Gastroesophageal sphincter (tissue), 4 donors: ENCODE data around the gene GNAQ. TPM values are rescaled to one million over a fixed set of nuclear protein-coding genes. Genes with fewer than 3 reads are reported as not detected.

ENCODE experiments used
- ATAC-seq: fragments of 150-250 bp; one replicate; pipeline ENCODE4 v1.9.1; 2016; ENCODE audit warnings: mild to moderate bottlenecking, moderate library complexity
- H3K27ac ChIP-seq, 4 donors: fragments of 200-600 bp; sonication (generic) in 3 of 4; 1 replicate in 3 of 4; 2 replicates in 1 of 4; pipeline ENCODE4 v1.5.1; 2016 to 2019
- H3K27me3 ChIP-seq: fragments of 200-600 bp; sonication (generic); one replicate; pipeline ENCODE4 v1.5.1; 2019
- H3K36me3 ChIP-seq, 2 donors: fragments of 200-600 bp; sonication (generic); one replicate each; pipeline ENCODE4 v1.5.1; 2019; ENCODE audit warnings: control low read depth in 1 of 2
- H3K4me1 ChIP-seq, 3 donors: fragments of 200-600 bp; sonication (generic); 1 replicate in 2 of 3; 2 replicates in 1 of 3; pipeline ENCODE4 v1.5.1; 2016 to 2019; ENCODE audit warnings: control low read depth in 2 of 3
- H3K4me3 ChIP-seq, 2 donors: fragments of 200-600 bp; sonication (generic); one replicate each; pipeline ENCODE4 v1.5.1; 2019; ENCODE audit warnings: mild to moderate bottlenecking in 1 of 2, moderate library complexity in 1 of 2
- H3K9me3 ChIP-seq, 3 donors: fragments of 200-600 bp; sonication (generic); one replicate each; pipeline ENCODE4 v1.5.1; 2017 to 2019; ENCODE audit warnings: control low read depth in 2 of 3
- EP300 ChIP-seq: sonication (generic); formaldehyde crosslinking; IDR thresholded peaks from one replicate; pipeline ENCODE4 v1.6.1; 2017; ENCODE audit warnings: antibody characterized with exemption, mild to moderate bottlenecking
- POLR2A ChIP-seq, 2 donors: fragments of 450-650 bp; IDR thresholded peaks; one replicate each; pipeline ENCODE4 v1.6.1; 2017; ENCODE audit warnings: antibody characterized with exemption in 2 of 2, mild to moderate bottlenecking in 2 of 2, moderate library complexity in 1 of 2
- POLR2AphosphoS5 ChIP-seq: sonication (generic); formaldehyde crosslinking; IDR thresholded peaks from one replicate; pipeline ENCODE4 v1.6.1; 2017; ENCODE audit warnings: antibody characterized with exemption
- WGBS, 2 donors: methylation state at CpG; one replicate each; pipeline ENCODE4 v1.1.5; 2018; ENCODE audit warnings: low coverage in 1 of 2; 5-methylcytosine and 5-hydroxymethylcytosine counted together
- total RNA-seq, 4 donors: library from RNA; depleted of rRNA; stranded (reverse); fragments of >200 nt; gene quantifications; one replicate each; pipeline ENCODE4 v1.1.0, GENCODE V29; 2016
- TF ChIP-seq, protein P1 (sequence below), 4 experiments: fragments of 200-600 bp in 2 of 4; fragments of 450-650 bp in 2 of 4; sonication (generic) in 1 of 4; IDR thresholded peaks; one replicate each; pipeline ENCODE4 v1.5.1; 2017 to 2019; ENCODE audit warnings: antibody characterized with exemption in 4 of 4, mild to moderate bottlenecking in 2 of 4, moderate library complexity in 2 of 4

Gene GNAQ
- total RNA-seq, 4 donors from 2014 or later, result 57.6 to 86.4 (median 70.8) TPM

DNA sequence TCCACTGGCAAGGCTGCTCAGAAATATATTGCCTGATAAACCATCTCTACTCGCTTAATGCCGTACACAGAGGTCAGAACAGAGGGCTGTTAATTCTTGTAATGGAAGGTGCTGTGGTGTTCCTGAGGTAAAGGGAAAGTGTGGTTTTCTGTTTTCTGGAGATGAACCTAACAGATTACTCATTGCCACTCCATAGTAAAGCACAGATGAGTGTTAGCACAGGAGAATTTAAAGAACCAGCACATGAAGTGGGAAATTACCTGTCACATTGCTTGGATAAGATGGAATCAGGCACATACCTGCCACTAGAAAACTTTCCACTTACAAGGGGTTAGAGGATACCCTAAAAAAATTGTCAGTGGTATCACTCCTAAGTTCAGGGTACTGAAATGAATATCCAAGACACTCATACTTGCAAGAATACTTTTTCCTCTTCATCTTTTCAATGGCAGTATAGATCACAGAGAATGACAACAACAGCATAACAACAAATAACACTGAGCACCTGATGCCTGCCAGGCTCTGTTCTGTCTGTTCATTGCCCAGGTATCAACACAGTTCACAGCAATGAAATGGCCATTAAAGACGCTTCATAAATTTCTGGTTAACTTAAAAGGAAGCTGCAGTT is 230.6 kb downstream of the GNAQ start:
- Histone ChIP-seq H3K27ac (no peak overlapping the region), H3K27me3 (no peaks in the 10 kb centered on the region), H3K9me3 (no peaks in the 10 kb centered on the region), H3K36me3 (peaks cover 0 to 7% of the 10 kb centered on the region in 2 donors), H3K4me1 (peaks cover 0 to 19% (median 0%) of the 10 kb centered on the region in 3 donors), H3K4me3 (no peak overlapping the region)
- 96 to 100% methylated on average over 2 to 3 of the region's 3 CpGs for WGBS, 2 donors
- TF ChIP-seq POLR2A (IDR thresholded peaks at IDR 0.05) (no peak), EP300 (no peak), POLR2AphosphoS5 (no peak)
- TF ChIP-seq, protein P1, sequence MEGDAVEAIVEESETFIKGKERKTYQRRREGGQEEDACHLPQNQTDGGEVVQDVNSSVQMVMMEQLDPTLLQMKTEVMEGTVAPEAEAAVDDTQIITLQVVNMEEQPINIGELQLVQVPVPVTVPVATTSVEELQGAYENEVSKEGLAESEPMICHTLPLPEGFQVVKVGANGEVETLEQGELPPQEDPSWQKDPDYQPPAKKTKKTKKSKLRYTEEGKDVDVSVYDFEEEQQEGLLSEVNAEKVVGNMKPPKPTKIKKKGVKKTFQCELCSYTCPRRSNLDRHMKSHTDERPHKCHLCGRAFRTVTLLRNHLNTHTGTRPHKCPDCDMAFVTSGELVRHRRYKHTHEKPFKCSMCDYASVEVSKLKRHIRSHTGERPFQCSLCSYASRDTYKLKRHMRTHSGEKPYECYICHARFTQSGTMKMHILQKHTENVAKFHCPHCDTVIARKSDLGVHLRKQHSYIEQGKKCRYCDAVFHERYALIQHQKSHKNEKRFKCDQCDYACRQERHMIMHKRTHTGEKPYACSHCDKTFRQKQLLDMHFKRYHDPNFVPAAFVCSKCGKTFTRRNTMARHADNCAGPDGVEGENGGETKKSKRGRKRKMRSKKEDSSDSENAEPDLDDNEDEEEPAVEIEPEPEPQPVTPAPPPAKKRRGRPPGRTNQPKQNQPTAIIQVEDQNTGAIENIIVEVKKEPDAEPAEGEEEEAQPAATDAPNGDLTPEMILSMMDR (IDR thresholded peaks at IDR 0.05), result no peak
- ATAC-seq, result no peak

DNA sequence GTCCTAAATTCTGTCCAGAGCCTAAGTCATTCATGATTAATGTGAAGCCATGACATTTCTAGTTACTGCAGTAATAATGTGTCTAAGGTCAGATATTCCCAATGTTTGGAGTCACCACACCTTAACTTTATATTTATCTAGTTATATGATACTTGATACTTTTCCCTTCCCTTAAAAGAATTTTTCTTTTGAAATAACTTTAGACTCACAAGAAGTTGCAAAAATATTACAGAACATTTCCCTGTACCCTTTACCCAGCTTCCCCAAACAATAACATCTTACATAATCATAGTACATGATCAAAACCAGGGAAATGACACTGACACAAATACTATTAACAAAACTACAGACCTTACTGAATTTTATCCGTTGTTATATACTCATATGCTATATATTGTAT is 233.5 kb downstream of the GNAQ start:
- TF ChIP-seq EP300, result no peak
- TF ChIP-seq, protein P1 (IDR thresholded peaks at IDR 0.05), result no peak
- TF ChIP-seq POLR2AphosphoS5, result no peak
- TF ChIP-seq POLR2A (IDR thresholded peaks at IDR 0.05), result no peak
- ATAC-seq, result no peak
- Histone ChIP-seq H3K36me3 (peaks cover 0 to 7% of the 10 kb centered on the region in 2 donors), H3K27ac (no peak overlapping the region), H3K9me3 (no peaks in the 10 kb centered on the region), H3K4me3 (no peak overlapping the region), H3K4me1 (peaks cover 0 to 14% (median 0%) of the 10 kb centered on the region in 3 donors), H3K27me3 (no peaks in the 10 kb centered on the region)
- WGBS, 2 donors, result 73 to 87% methylated on average over 1 of the region's 1 CpG

DNA sequence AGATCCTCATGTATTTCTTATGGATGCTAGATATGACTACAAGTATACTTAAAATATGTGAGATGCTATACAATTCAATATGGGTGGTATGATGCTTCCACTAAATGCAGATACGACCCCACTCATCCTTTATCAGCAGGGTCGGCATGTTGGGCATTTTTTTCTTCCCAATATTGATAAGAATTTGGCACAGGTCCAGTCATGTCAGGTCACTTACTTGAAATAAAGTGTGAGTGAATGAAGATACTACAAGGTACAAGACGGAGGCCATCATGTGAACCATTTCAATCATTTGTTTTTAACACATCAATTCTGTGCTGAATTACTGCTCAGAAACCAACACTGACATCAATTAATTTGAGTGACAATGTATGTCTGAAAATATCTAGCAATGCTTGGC is 236.6 kb downstream of the GNAQ start:
- H3K9me3 ChIP-seq, result no peaks in the 10 kb centered on the region
- no peak overlapping the region for H3K27ac ChIP-seq
- H3K27me3 ChIP-seq, result no peaks in the 10 kb centered on the region
- H3K4me3 ChIP-seq, result no peak overlapping the region
- ATAC-seq, result no peak
- peaks cover 0 to 6% (median 0%) of the 10 kb centered on the region in 3 donors for H3K4me1 ChIP-seq
- H3K36me3 ChIP-seq, result peaks cover 0 to 15% of the 10 kb centered on the region in 2 donors
- WGBS, 2 donors, result 89 to 97% methylated on average over 3 of the region's 3 CpGs
- TF ChIP-seq POLR2AphosphoS5 (no peak), POLR2A (IDR thresholded peaks at IDR 0.05) (no peak), EP300 (no peak)
- TF ChIP-seq, protein P1 (IDR thresholded peaks at IDR 0.05), result no peak

DNA sequence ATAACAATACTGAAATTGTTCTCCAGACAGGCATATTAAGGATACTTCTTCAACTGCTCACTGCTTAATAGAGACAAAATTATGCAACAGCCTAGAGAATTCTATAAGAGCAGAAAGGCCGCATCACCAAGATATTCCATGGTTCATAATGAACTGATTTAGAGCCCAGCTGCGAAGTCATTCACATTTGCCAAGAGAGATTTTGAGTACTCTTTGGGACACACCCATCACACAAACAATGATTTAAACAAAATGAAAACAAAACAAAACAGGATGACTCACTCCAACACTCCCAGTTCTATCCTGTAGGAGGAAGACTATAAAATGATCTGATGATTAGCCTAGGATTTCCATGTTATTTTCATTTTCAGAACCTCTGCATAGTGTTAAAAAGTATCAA is 237.8 kb downstream of the GNAQ start:
- TF ChIP-seq POLR2AphosphoS5 (no peak), EP300 (no peak), POLR2A (IDR thresholded peaks at IDR 0.05) (no peak)
- TF ChIP-seq, protein P1 (IDR thresholded peaks at IDR 0.05), result peak in 1 of 4 experiments; percentile 8
- ATAC-seq, result no peak
- Histone ChIP-seq H3K27me3 (no peaks in the 10 kb centered on the region), H3K27ac (no peak overlapping the region), H3K36me3 (peaks cover 0 to 15% of the 10 kb centered on the region in 2 donors), H3K9me3 (no peaks in the 10 kb centered on the region), H3K4me3 (no peak overlapping the region), H3K4me1 (peaks cover 0 to 8% (median 0%) of the 10 kb centered on the region in 3 donors)
- 68 to 70% methylated on average over 2 of the region's 2 CpGs for WGBS, 2 donors

DNA sequence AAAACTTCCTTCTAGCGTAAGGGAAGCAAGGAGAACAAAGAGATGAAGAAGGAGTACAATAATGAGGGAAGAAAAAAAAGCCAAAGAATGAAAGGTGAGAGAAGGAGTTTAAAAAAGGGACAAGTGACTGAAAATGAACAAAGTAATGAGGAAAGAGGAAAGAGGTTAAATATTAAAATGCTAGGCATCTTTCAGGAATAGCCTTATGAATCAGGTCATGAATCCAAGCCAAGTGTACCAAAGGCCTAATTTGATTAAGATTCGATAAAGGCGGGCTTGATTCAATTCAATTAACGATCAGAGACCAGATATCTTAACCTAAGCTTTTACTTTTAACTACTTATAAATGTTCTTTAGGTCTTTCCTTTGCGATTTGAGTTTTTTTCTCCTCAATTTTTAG is 241.7 kb downstream of the GNAQ start:
- no peak for ATAC-seq
- peaks cover 0 to 8% (median 0%) of the 10 kb centered on the region in 3 donors for H3K4me1 ChIP-seq
- no peaks in the 10 kb centered on the region for H3K9me3 ChIP-seq
- no peak overlapping the region for H3K27ac ChIP-seq
- no peak overlapping the region for H3K4me3 ChIP-seq
- WGBS, 2 donors, result 93 to 100% methylated on average over 4 of the region's 5 CpGs
- no peaks in the 10 kb centered on the region for H3K27me3 ChIP-seq
- no peak for TF ChIP-seq POLR2AphosphoS5
- TF ChIP-seq, protein P1 (IDR thresholded peaks at IDR 0.05), result no peak
- no peak for TF ChIP-seq EP300
- TF ChIP-seq POLR2A (IDR thresholded peaks at IDR 0.05), result no peak
- peaks cover 0 to 16% of the 10 kb centered on the region in 2 donors for H3K36me3 ChIP-seq
